Measurements from ENCODE around the gene PLAC8. TPM values are rescaled to one million over a fixed set of nuclear protein-coding genes. Genes with fewer than 3 reads are reported as not detected.

Gene PLAC8
- total and polyA plus RNA-seq, 5 donors from 2014 or later: 70.0 to 236 (median 148) TPM

DNA sequence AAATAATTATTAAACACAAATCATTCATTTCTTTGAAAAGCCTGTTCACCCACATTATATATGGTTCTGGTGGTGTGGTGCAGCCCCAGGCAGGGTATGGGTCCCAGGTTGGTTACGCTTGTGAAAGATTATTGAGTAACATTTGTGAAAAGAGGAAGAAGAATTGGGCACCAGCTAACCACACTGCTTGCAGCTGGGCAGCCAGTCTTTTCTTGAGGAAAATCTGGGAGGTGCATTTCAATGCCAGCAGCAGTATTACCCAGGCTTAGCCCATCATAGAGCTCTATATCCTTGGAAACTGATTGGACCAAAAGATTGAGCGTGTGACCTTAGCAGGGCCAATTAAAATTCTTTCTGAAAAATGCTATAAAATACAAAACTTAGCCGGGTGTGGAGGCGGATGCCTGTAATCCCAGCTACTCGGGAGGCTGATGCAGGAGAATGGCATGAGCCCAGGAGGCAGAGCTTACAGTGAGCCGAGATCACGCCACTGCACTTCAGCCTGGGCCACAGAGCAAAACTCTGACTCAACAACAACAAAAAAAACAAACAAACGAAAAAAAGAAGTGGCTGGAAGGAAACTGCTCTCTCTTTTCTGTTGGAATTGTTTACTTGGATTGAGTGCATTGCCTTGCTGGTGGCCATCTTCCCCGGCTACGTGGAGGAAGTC is 9.7 kb upstream of the PLAC8 start:
- H3K36me3 Mint-ChIP-seq: no peaks in the 10 kb centered on the region
- Histone ChIP-seq H3K27me3 (ENCODE audit: control insufficient read depth, insufficient read depth, low read length) (peaks cover 12% of the 10 kb centered on the region), H3K9me3 (ENCODE audit: control insufficient read depth in 2 of 2, low read length in 2 of 2) (no peaks in the 10 kb centered on the region), H3K27ac (ENCODE audit: insufficient read depth, low read length, poor library complexity, severe bottlenecking) (no peak overlapping the region), H3K4me1 (ENCODE audit: control insufficient read depth, insufficient read depth, low read length, poor library complexity, severe bottlenecking) (no peaks in the 10 kb centered on the region), H3K4me3 (ENCODE audit: low read depth, low read length) (no peak overlapping the region), H3K36me3 (ENCODE audit: control insufficient read depth, insufficient read depth, low read length) (no peaks in the 10 kb centered on the region)
- ATAC-seq (ENCODE audit: low read depth in 2 of 2): no peak
- peak overlapping the region in 1 of 4 donors; percentile 10 for H3K4me3 Mint-ChIP-seq
- H3K9me3 Mint-ChIP-seq: peaks cover 0 to 1% (median 0%) of the 10 kb centered on the region in 7 donors
- peak overlapping the region in 1 of 3 donors; percentile 52 for H3K27ac Mint-ChIP-seq
- DNase-seq: no peak
- peaks cover 10 to 16% (median 13%) of the 10 kb centered on the region in 4 donors for H3K4me1 Mint-ChIP-seq
- H3K27me3 Mint-ChIP-seq: peaks cover 30% of the 10 kb centered on the region

DNA sequence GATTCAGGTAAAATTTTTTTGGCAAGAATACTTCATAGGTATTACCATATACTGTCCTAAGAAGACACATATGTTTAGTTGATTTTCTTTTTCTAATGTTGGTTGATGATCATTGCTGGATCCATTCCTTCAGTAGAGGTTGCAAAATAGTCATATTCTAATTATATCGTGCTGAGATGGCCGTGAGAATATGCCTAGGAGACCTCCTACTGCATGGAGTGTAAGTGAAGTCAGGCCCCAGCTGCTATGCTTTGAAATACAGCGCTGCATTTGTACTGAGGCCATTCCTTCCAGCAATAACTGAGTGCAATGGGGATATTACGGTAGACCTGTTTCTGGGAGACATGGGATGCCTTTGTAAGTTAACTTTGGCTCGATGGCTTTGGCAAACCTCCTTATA is 6.7 kb upstream of the PLAC8 start:
- Mint-ChIP-seq H3K27ac (no peak overlapping the region), H3K4me1 (peaks cover 6 to 21% (median 7%) of the 10 kb centered on the region in 4 donors), H3K9me3 (no peaks in the 10 kb centered on the region), H3K27me3 (peaks cover 23% of the 10 kb centered on the region), H3K36me3 (no peaks in the 10 kb centered on the region), H3K4me3 (no peak overlapping the region)
- no peak overlapping the region for H3K27ac ChIP-seq (ENCODE audit: insufficient read depth, low read length, poor library complexity, severe bottlenecking)
- H3K27me3 ChIP-seq (ENCODE audit: control insufficient read depth, insufficient read depth, low read length): peaks cover 12% of the 10 kb centered on the region
- no peak for DNase-seq
- no peak overlapping the region for H3K4me3 ChIP-seq (ENCODE audit: low read depth, low read length)
- ATAC-seq (ENCODE audit: low read depth in 2 of 2): no peak
- no peaks in the 10 kb centered on the region for H3K36me3 ChIP-seq (ENCODE audit: control insufficient read depth, insufficient read depth, low read length)
- no peaks in the 10 kb centered on the region for H3K4me1 ChIP-seq (ENCODE audit: control insufficient read depth, insufficient read depth, low read length, poor library complexity, severe bottlenecking)
- no peaks in the 10 kb centered on the region for H3K9me3 ChIP-seq (ENCODE audit: control insufficient read depth in 2 of 2, low read length in 2 of 2)

DNA sequence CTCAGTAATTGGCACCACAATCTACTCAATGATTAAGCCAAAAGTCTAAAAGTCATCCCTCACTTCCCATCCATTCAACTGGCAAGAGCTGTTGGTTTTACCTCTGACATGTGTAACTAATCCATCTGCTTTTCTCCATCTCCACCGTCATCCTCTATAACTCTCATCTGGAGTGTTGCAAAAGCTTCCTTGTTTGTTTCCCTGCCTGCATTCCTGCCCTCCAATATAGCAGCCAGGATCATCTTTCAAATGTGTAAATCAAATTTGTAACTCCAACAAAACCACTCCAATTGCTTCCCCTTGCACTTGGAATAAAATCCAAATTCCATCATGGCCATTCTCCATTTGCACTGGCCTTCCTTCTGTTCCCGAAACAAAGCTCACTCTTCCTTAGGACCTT is 4.3 kb upstream of the PLAC8 start:
- H3K27ac Mint-ChIP-seq: peak overlapping the region in 1 of 3 donors; percentile 22
- no peaks in the 10 kb centered on the region for H3K9me3 ChIP-seq (ENCODE audit: control insufficient read depth in 2 of 2, low read length in 2 of 2)
- H3K4me1 ChIP-seq (ENCODE audit: control insufficient read depth, insufficient read depth, low read length, poor library complexity, severe bottlenecking): peaks cover 14% of the 10 kb centered on the region
- H3K36me3 ChIP-seq (ENCODE audit: control insufficient read depth, insufficient read depth, low read length): no peaks in the 10 kb centered on the region
- ATAC-seq (ENCODE audit: low read depth in 2 of 2): no peak
- H3K9me3 Mint-ChIP-seq: no peaks in the 10 kb centered on the region
- peaks cover 30% of the 10 kb centered on the region for H3K27me3 Mint-ChIP-seq
- no peak overlapping the region for H3K27ac ChIP-seq (ENCODE audit: insufficient read depth, low read length, poor library complexity, severe bottlenecking)
- peaks cover 12% of the 10 kb centered on the region for H3K27me3 ChIP-seq (ENCODE audit: control insufficient read depth, insufficient read depth, low read length)
- H3K4me1 Mint-ChIP-seq: peaks cover 7 to 29% (median 9%) of the 10 kb centered on the region in 4 donors
- DNase-seq: no peak
- H3K36me3 Mint-ChIP-seq: no peaks in the 10 kb centered on the region
- H3K4me3 Mint-ChIP-seq: no peak overlapping the region
- no peak overlapping the region for H3K4me3 ChIP-seq (ENCODE audit: low read depth, low read length)

DNA sequence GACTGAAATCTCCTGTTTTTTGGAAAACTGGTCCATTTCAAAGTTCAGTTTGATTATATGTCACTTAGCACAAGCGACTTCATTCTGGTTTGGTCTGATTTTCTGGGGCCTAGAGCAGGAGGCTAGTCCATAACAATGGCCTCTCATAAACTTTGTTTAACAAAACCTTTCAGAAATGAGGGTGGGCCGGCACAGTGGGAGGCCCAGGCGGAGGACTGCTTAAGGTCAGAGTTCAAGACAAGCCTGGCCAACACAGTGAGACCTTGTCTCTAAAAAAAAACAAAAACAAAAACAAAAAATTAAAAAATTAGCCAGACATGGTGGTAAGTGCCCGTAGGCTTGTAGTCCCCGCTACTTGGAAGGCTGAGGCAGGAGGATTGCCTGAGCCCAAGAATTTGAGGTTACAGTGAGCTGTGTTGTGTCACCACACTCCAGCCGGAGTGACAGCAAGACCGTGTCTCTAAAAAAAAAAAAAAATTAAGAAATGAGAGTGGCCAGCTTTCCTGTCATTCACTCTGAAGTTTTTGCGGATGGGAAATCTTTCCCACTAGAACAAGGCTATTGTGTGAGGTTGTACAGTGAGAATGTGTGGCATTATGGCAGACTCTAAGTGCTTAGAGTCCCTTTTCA is 1.2 kb upstream of the PLAC8 start:
- H3K4me1 Mint-ChIP-seq: peaks cover 8 to 43% (median 11%) of the 10 kb centered on the region in 4 donors

DNA sequence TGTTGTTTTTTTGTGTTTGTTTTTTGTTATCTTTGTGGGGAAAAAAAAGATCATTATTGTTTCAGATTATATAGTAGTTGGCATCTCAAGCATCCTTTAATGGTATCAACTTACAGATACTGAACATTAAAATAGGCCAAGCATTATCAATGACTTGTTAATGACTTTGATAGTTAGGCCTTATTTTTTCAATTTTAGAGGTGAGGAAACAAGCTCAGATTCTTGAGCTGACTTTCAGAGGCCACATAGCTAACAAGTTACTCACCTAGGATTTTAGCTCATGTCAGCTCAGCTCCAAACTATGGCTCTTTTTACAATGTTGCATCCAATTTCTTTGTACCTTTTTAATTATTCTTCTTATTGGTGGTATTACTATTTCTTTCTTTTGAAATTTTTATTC is 471 bp upstream of the PLAC8 start:
- ATAC-seq (ENCODE audit: low read depth in 2 of 2) (no peak), DNase-seq (no peak)
- peak overlapping the region; percentile 91 for H3K4me3 ChIP-seq (ENCODE audit: low read depth, low read length)

More for the DNA sequence above, 1.2 kb upstream of the PLAC8 start:
- Mint-ChIP-seq H3K36me3 (no peaks in the 10 kb centered on the region), H3K4me3 (peak overlapping the region in 1 of 4 donors; percentile 33), H3K9me3 (no peaks in the 10 kb centered on the region), H3K27ac (peak overlapping the region; percentile 44 to 93 (median 76)), H3K27me3 (peaks cover 30% of the 10 kb centered on the region)
- DNase-seq (no peak), ATAC-seq (ENCODE audit: low read depth in 2 of 2) (no peak)
- H3K36me3 ChIP-seq (ENCODE audit: control insufficient read depth, insufficient read depth, low read length): no peaks in the 10 kb centered on the region
- H3K4me1 ChIP-seq (ENCODE audit: control insufficient read depth, insufficient read depth, low read length, poor library complexity, severe bottlenecking): peaks cover 24% of the 10 kb centered on the region
- H3K4me3 ChIP-seq (ENCODE audit: low read depth, low read length): no peak overlapping the region
- no peak overlapping the region for H3K27ac ChIP-seq (ENCODE audit: insufficient read depth, low read length, poor library complexity, severe bottlenecking)
- H3K27me3 ChIP-seq (ENCODE audit: control insufficient read depth, insufficient read depth, low read length): no peaks in the 10 kb centered on the region
- no peaks in the 10 kb centered on the region for H3K9me3 ChIP-seq (ENCODE audit: control insufficient read depth in 2 of 2, low read length in 2 of 2)

DNA sequence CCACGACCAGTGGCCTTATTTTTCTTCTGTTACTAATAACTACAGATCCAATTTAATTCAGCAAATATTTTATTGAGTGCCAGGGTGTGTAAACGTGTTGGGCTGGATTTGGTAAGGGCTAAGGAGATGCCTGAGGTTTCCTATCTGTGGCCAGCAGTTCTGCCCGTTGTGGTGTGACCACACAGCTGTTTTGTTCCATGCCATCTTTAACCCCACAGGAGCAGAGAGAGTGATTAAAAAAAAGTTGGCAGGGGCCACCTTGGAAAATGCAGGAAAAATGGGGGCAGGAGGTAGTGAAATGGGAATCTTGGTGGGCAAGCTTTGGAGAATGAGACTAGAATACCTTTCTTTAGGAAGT is 1.1 kb downstream of the PLAC8 start:
- peak overlapping the region; percentile 81 for H3K27ac ChIP-seq (ENCODE audit: insufficient read depth, low read length, poor library complexity, severe bottlenecking)
- no peaks in the 10 kb centered on the region for H3K27me3 ChIP-seq (ENCODE audit: control insufficient read depth, insufficient read depth, low read length)
- no peak for DNase-seq
- H3K4me1 ChIP-seq (ENCODE audit: control insufficient read depth, insufficient read depth, low read length, poor library complexity, severe bottlenecking): peaks cover 47% of the 10 kb centered on the region
- H3K36me3 Mint-ChIP-seq: no peaks in the 10 kb centered on the region
- H3K4me3 ChIP-seq (ENCODE audit: low read depth, low read length): peak overlapping the region; percentile 91
- ATAC-seq (ENCODE audit: low read depth in 2 of 2): no peak
- H3K4me1 Mint-ChIP-seq: peaks cover 8 to 55% (median 23%) of the 10 kb centered on the region in 4 donors
- peaks cover 37% of the 10 kb centered on the region for H3K27me3 Mint-ChIP-seq
- peak overlapping the region; percentile 61 to 95 (median 94) for H3K4me3 Mint-ChIP-seq
- peak overlapping the region; percentile 91 to 98 (median 93) for H3K27ac Mint-ChIP-seq
- H3K9me3 ChIP-seq (ENCODE audit: control insufficient read depth in 2 of 2, low read length in 2 of 2): no peaks in the 10 kb centered on the region
- H3K36me3 ChIP-seq (ENCODE audit: control insufficient read depth, insufficient read depth, low read length): no peaks in the 10 kb centered on the region
- no peaks in the 10 kb centered on the region for H3K9me3 Mint-ChIP-seq

More for the DNA sequence above, 471 bp upstream of the PLAC8 start:
- Mint-ChIP-seq H3K27me3 (peaks cover 31% of the 10 kb centered on the region), H3K4me3 (peak overlapping the region; percentile 61 to 86 (median 80)), H3K9me3 (no peaks in the 10 kb centered on the region), H3K4me1 (peaks cover 8 to 51% (median 16%) of the 10 kb centered on the region in 4 donors), H3K27ac (peak overlapping the region; percentile 44 to 93 (median 90)), H3K36me3 (no peaks in the 10 kb centered on the region)
- peak overlapping the region; percentile 81 for H3K27ac ChIP-seq (ENCODE audit: insufficient read depth, low read length, poor library complexity, severe bottlenecking)
- peaks cover 31% of the 10 kb centered on the region for H3K4me1 ChIP-seq (ENCODE audit: control insufficient read depth, insufficient read depth, low read length, poor library complexity, severe bottlenecking)
- H3K9me3 ChIP-seq (ENCODE audit: control insufficient read depth in 2 of 2, low read length in 2 of 2): no peaks in the 10 kb centered on the region
- H3K27me3 ChIP-seq (ENCODE audit: control insufficient read depth, insufficient read depth, low read length): no peaks in the 10 kb centered on the region
- no peaks in the 10 kb centered on the region for H3K36me3 ChIP-seq (ENCODE audit: control insufficient read depth, insufficient read depth, low read length)

DNA sequence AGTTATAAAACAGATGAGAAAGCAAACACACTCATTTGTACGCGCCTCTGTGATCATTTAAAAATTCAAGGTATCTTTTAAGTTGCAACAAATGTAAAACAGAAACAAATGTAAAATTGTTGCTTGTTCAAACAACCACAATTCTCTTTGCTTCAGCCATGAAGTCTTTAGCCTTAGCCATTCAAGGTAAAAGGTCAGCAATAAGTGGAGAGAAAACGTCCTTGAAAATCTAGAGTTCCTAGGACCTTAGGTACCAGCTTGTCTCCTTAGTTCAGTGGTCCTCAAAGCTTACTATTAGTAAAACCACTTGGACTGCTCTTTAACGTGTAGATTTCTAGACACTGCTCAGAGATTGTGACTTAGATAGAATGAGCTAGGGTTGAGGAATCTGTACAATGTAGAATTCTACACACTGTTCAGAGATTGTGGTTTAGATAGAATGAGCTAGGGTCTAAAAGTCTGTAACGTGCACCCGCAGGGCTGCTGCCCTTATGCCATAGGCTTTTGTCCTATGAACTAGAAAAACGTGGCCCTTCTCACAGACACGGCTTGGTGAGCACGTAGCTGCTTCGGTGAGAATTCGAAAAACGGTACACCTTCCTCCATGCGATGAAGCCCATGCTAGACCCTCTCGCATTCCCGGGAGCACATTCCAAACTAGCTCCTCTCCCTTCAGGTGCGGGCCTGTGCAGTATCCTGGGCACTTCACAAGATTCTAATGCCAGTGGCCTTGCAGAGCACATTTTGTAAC is 1.7 kb downstream of the PLAC8 start:
- Mint-ChIP-seq H3K27ac (peak overlapping the region; percentile 91 to 98 (median 93)), H3K4me1 (peaks cover 8 to 56% (median 25%) of the 10 kb centered on the region in 4 donors), H3K36me3 (no peaks in the 10 kb centered on the region), H3K27me3 (peaks cover 43% of the 10 kb centered on the region), H3K9me3 (no peaks in the 10 kb centered on the region), H3K4me3 (peak overlapping the region; percentile 61 to 95 (median 94))
- H3K36me3 ChIP-seq (ENCODE audit: control insufficient read depth, insufficient read depth, low read length): no peaks in the 10 kb centered on the region
- H3K4me3 ChIP-seq (ENCODE audit: low read depth, low read length): peak overlapping the region; percentile 91
- H3K9me3 ChIP-seq (ENCODE audit: control insufficient read depth in 2 of 2, low read length in 2 of 2): no peaks in the 10 kb centered on the region
- ATAC-seq (ENCODE audit: low read depth in 2 of 2) (peak in 1 of 2 donors; percentile 8), DNase-seq (peak in 2 of 3 donors; percentile 27 to 53)
- peak overlapping the region; percentile 81 for H3K27ac ChIP-seq (ENCODE audit: insufficient read depth, low read length, poor library complexity, severe bottlenecking)
- H3K4me1 ChIP-seq (ENCODE audit: control insufficient read depth, insufficient read depth, low read length, poor library complexity, severe bottlenecking): peaks cover 48% of the 10 kb centered on the region
- H3K27me3 ChIP-seq (ENCODE audit: control insufficient read depth, insufficient read depth, low read length): no peaks in the 10 kb centered on the region
